Measurements from ENCODE around the gene FAM110D. TPM values are rescaled to one million over a fixed set of nuclear protein-coding genes. Genes with fewer than 3 reads are reported as not detected.

FAM110D gene
- total and polyA plus RNA-seq, 5 donors, result 1.9 to 4.2 (median 2.6) TPM

DNA sequence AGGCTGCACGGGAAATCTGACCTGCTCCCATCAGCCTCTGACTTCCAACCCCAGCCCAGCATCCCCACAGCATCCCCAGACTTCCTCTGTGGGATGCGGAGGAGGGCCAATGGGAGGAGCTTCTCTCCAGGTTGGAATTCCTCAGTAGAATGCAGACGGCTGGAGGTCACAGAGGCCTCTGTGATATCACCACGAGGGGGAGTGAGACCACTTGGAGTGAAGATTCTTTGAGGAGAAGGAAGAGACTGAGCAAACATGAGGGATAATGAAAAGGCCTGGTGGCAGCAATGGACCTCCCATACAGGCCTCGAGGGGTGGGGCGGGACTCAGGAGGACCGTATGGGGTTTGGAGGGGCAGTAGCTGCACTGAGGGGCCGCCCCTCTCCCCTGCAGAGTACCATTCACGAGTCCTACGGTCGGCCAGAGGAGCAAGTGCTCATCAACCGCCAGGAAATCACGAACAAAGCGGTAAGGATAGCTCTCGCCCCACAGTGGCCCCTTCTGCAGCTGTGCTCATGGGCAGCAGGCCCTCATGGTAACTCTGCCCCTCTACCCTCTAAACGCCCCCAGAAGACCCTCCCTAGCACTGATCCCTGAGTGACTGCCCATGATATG is 31.6 kb downstream of the FAM110D start, which contains the start of gene CATSPER4:
TSS of gene CATSPER4 (plus strand) at position 230 of the 615 bp plus-strand sequence. CDS start at position 256, 26 bp downstream.
- no peak within 1 kb of the TSS for H3K4me3 ChIP-seq (ENCODE audit: low read length)
- no peaks in the 10 kb centered on the region for H3K9me3 ChIP-seq (ENCODE audit: control insufficient read depth, low read length)
- H3K27me3 ChIP-seq (ENCODE audit: control insufficient read depth, insufficient read depth), result no peaks in the 10 kb centered on the region
- ATAC-seq (no peak), DNase-seq (no peak)
- no peaks in the 10 kb centered on the region for H3K4me1 ChIP-seq (ENCODE audit: control insufficient read depth, insufficient read depth, low read length)
- intact Hi-C loops (cut with DNase I), result no loop called here
- H3K27ac ChIP-seq (ENCODE audit: low read length), result no peak within 1 kb of the TSS
- WGBS, result 42% methylated on average over 16 of the region's 16 CpGs

DNA sequence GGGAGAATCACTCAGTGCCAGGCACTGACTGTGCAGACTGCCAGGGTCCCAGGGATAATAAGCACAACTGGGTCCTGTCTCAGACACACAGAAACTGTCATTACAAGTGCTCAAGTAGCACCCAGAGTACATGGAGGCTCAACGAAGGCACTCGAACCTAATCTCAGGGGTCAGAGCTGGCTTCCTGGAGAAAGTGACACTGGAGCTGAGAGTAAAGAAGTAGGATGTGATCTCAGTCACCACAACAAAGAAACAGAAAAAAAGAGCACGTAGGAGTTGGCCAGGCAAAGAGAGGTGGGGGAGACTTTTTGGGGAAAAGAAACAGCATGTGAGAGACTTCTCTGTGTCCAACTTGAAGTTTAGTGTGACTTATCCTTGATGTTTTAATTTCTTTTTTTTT is 32.9 kb downstream of the FAM110D start:
- 16% methylated on average over 3 of the region's 3 CpGs for WGBS
- Histone ChIP-seq H3K27ac (ENCODE audit: low read length) (no peak overlapping the region), H3K27me3 (ENCODE audit: control insufficient read depth, insufficient read depth) (no peaks in the 10 kb centered on the region), H3K4me1 (ENCODE audit: control insufficient read depth, insufficient read depth, low read length) (no peaks in the 10 kb centered on the region), H3K9me3 (ENCODE audit: control insufficient read depth, low read length) (no peaks in the 10 kb centered on the region), H3K4me3 (ENCODE audit: low read length) (no peak overlapping the region)
- no peak for ATAC-seq
- intact Hi-C loops (cut with DNase I), result no loop called here
- DNase-seq, result no peak

DNA sequence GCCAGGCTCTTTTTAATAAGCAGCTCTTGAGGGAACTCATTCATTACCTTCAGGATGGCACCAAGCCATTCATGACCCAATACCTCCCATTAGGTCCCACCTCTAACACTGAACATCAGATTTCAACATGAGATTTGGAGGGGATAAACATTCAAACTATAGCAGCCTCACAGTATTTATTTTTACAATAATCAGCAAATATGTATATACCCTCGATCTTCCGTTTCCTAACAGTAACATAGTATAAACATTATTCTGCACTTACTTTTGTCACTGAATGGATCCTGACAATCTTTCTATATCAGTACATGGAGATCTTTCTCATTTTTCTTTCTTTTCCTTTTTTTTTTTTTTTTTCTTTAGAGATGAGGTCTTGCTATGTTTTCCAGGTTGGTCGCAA is 36.9 kb downstream of the FAM110D start:
- Histone ChIP-seq H3K27ac (ENCODE audit: low read length) (no peak overlapping the region), H3K4me1 (ENCODE audit: control insufficient read depth, insufficient read depth, low read length) (no peaks in the 10 kb centered on the region), H3K4me3 (ENCODE audit: low read length) (no peak overlapping the region), H3K27me3 (ENCODE audit: control insufficient read depth, insufficient read depth) (no peaks in the 10 kb centered on the region), H3K9me3 (ENCODE audit: control insufficient read depth, low read length) (no peaks in the 10 kb centered on the region)
- 58% methylated on average over 3 of the region's 3 CpGs for WGBS
- intact Hi-C loops (cut with DNase I), result no loop called here
- DNase-seq (no peak), ATAC-seq (no peak)

DNA sequence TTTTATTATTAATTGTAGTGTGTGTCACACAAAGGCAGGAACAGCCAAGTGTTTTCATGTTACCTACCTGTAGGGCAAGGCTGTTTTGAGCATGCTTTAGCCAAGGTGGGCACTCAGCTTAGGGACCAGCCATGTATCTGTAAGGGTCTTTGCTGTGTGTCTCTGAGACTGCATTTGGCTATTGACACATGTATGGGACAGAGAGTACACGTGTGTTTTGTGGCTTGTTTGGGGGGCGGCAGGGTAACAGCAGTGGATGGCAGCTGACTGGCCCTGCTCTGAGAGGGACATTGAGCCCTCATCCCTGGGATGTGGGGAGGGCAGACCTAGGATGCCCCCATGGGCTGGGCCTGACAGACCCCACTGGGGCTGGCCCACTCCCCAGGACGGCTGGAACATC is 38.4 kb downstream of the FAM110D start:
- no peak overlapping the region for H3K27ac ChIP-seq (ENCODE audit: low read length)
- ATAC-seq, result no peak
- intact Hi-C loops (cut with DNase I), result no loop called here
- no peaks in the 10 kb centered on the region for H3K9me3 ChIP-seq (ENCODE audit: control insufficient read depth, low read length)
- H3K4me3 ChIP-seq (ENCODE audit: low read length), result no peak overlapping the region
- peaks cover 3% of the 10 kb centered on the region for H3K4me1 ChIP-seq (ENCODE audit: control insufficient read depth, insufficient read depth, low read length)
- 91% methylated on average over 3 of the region's 3 CpGs for WGBS
- no peaks in the 10 kb centered on the region for H3K27me3 ChIP-seq (ENCODE audit: control insufficient read depth, insufficient read depth)
- DNase-seq, result no peak

DNA sequence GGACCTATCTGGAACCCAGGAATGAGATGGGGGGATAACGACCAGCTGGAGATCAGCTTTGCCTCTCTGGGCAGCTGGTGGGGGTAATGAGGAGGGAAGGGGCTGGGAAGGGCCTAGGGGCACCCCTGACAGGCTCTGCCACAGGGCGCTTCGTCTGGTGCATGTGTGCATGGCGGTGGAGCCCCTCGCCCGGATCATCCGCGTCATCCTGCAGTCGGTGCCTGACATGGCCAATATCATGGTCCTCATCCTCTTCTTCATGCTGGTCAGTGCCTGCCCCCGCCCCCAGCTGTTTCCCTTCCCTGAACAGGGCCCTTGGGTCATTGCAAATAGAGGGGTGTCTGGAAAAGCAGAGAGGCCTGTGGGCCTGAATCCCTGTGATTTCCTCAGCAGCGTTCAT is 38.9 kb downstream of the FAM110D start:
- Histone ChIP-seq H3K9me3 (ENCODE audit: control insufficient read depth, low read length) (no peaks in the 10 kb centered on the region), H3K27me3 (ENCODE audit: control insufficient read depth, insufficient read depth) (no peaks in the 10 kb centered on the region), H3K4me1 (ENCODE audit: control insufficient read depth, insufficient read depth, low read length) (peaks cover 3% of the 10 kb centered on the region), H3K4me3 (ENCODE audit: low read length) (no peak overlapping the region), H3K27ac (ENCODE audit: low read length) (no peak overlapping the region)
- no peak for DNase-seq
- ATAC-seq, result no peak
- WGBS, result 86% methylated on average over 11 of the region's 11 CpGs
- intact Hi-C loops (cut with DNase I), result no loop called here

DNA sequence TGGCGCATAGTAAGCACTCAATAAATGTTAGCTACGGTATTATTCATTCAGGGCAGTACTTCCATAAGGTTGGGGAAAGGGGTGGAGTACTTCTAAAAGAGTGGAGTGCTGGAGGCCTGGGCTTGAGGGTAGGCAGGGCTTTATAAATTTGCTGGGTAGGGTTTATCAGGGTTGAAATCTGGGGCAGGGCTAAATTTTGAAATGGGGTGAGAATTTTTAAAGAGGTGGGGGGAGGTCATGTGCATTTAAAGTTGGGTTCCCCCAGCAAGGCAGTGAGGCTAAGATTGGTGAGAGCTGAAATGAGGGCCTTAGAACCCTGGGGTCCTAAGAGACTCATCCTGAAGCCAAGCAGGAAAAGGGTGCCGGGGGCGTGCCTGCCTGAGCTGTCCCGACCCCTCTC is 41.5 kb downstream of the FAM110D start:
- WGBS, result 74% methylated on average over 5 of the region's 5 CpGs
- DNase-seq (no peak), ATAC-seq (no peak)
- H3K4me3 ChIP-seq (ENCODE audit: low read length), result no peak overlapping the region
- H3K9me3 ChIP-seq (ENCODE audit: control insufficient read depth, low read length), result no peaks in the 10 kb centered on the region
- H3K27ac ChIP-seq (ENCODE audit: low read length), result no peak overlapping the region
- H3K4me1 ChIP-seq (ENCODE audit: control insufficient read depth, insufficient read depth, low read length), result peaks cover 3% of the 10 kb centered on the region
- intact Hi-C loops (cut with DNase I), result no loop called here
- H3K27me3 ChIP-seq (ENCODE audit: control insufficient read depth, insufficient read depth), result no peaks in the 10 kb centered on the region

DNA sequence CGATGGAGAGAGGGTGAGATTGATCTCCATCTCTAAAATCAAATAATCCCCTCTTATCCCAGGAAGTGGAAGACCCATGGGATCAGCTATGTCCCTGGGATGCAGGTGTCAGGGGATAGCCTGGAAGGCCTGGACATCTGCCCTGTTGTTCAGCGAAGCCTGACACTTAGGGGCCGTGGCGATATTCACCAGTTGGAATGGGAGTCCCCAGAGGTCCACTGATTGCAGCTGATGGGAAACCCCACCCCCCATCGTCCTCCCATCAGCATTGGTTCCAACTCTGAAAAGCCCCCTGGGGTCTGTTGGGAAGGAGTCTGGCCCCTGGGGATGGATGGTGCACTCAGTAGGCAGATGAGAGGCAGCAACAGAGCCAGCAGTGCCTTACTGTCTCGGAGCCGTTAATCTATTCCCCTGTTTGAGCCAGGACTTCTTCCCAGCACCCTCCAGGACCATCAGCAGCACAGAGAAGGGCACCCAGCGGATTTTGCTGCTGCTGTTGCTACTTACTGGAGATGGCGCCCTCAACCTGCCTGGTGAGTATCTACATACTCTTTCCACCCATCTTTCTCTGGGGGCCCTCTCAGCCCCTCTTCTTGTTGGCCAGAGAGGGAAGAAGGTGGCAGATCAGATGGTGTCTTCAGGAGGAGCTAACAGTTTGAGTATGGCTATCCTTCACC is 44.9 kb downstream of the FAM110D start:
- no peaks in the 10 kb centered on the region for H3K9me3 ChIP-seq (ENCODE audit: control insufficient read depth, low read length)
- no peaks in the 10 kb centered on the region for H3K27me3 ChIP-seq (ENCODE audit: control insufficient read depth, insufficient read depth)
- DNase-seq (no peak), ATAC-seq (no peak)
- H3K27ac ChIP-seq (ENCODE audit: low read length), result no peak overlapping the region
- peaks cover 3% of the 10 kb centered on the region for H3K4me1 ChIP-seq (ENCODE audit: control insufficient read depth, insufficient read depth, low read length)
- intact Hi-C loops (cut with DNase I), result no loop called here
- no peak overlapping the region for H3K4me3 ChIP-seq (ENCODE audit: low read length)
- WGBS, result 75% methylated on average over 9 of the region's 9 CpGs

DNA sequence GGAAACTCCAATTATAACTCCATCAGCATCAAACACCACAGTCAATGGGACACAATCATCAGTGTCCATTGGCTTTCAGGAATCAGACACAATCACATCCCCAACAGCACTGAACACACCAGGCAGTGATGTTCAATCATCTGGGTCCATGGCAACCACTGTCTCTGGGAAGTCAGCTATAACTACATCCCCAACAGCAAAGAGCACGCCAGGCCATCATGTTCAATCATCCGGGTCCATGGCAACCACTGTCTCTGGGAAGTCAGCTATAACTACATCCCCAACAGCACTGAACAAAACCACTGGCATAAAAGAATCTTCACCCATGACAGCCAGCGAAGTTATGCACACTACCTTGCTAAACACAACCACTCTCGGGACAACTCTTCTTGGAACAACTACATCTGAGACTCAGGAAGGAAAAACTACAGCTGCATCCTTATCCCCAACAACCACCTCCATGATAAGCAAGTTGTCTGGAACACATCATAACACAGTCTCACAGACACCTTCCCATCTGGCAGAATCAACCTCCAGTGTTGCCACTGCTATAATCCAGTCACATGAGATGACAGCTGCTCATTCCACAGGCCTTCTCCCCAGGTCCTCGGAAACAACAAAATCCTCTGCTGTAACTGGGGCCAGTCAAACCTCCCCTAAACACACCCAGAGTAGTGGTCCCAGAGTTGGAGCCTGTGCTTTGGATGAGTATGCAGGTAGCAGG is 51.4 kb downstream of the FAM110D start:
- Histone ChIP-seq H3K27ac (ENCODE audit: low read length) (no peak overlapping the region), H3K4me3 (ENCODE audit: low read length) (no peak overlapping the region), H3K9me3 (ENCODE audit: control insufficient read depth, low read length) (no peaks in the 10 kb centered on the region), H3K27me3 (ENCODE audit: control insufficient read depth, insufficient read depth) (no peaks in the 10 kb centered on the region), H3K4me1 (ENCODE audit: control insufficient read depth, insufficient read depth, low read length) (no peaks in the 10 kb centered on the region)
- intact Hi-C loops (cut with DNase I), result no loop called here
- DNase-seq, result no peak
- WGBS, result 50% methylated on average over 5 of the region's 5 CpGs
- ATAC-seq, result peak; percentile 26 to 29

DNA sequence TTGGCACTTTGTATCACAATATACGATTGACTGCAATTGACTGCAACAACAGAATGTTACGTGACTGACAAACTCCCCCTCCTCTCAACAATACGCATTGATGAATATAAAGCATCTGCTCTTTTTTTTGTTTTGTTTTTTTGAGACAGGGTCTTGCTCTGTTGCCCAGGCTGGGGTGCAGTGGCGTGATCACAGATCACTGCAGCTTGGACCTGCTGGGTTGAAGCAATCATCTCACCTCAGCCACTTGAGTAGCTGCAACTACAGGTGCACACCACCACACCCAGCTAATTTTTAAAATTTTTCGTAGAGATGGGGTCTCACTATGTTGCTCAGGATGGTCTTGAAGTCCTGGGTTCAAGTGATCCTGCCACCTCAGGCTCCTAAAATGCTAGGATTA is 53.8 kb downstream of the FAM110D start:
- Histone ChIP-seq H3K4me1 (ENCODE audit: control insufficient read depth, insufficient read depth, low read length) (no peaks in the 10 kb centered on the region), H3K27ac (ENCODE audit: low read length) (no peak overlapping the region), H3K9me3 (ENCODE audit: control insufficient read depth, low read length) (no peaks in the 10 kb centered on the region), H3K4me3 (ENCODE audit: low read length) (no peak overlapping the region), H3K27me3 (ENCODE audit: control insufficient read depth, insufficient read depth) (no peaks in the 10 kb centered on the region)
- intact Hi-C loops (cut with DNase I), result no loop called here
- WGBS, result 85% methylated on average over 5 of the region's 5 CpGs
- no peak for ATAC-seq
- no peak for DNase-seq

DNA sequence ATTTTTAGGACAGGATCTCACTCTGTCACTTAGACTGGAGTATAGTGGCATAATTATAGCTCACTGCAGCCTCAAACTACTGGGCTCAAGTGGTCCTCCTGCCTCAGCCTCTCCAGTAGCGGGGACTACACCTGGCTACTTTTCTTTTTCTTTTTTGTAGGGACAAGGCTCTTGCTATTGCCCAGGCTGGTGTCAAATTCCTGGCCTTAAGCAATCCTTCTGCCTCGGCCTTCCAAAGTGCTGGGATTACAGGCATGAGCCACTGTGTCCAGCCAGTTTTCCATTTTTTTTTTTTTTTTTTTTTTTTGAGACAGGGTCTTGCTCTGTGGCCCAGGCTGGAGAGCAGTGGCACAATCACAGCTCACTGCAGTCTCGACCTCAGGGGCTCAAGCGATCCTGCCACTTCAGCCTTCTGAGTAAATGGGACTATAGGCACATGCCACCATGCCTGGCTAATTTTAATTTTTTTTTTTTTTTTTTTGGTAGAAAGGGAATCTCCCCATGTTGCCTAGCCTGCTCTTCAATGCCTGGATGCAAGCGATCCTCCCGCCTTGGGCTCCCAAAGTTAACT is 54.5 kb downstream of the FAM110D start:
- intact Hi-C loops (cut with DNase I), result no loop called here
- ATAC-seq, result no peak
- H3K4me1 ChIP-seq (ENCODE audit: control insufficient read depth, insufficient read depth, low read length), result no peaks in the 10 kb centered on the region
- H3K27ac ChIP-seq (ENCODE audit: low read length), result no peak overlapping the region
- no peak for DNase-seq
- H3K27me3 ChIP-seq (ENCODE audit: control insufficient read depth, insufficient read depth), result no peaks in the 10 kb centered on the region
- WGBS, result 88% methylated on average over 6 of the region's 6 CpGs
- no peak overlapping the region for H3K4me3 ChIP-seq (ENCODE audit: low read length)
- H3K9me3 ChIP-seq (ENCODE audit: control insufficient read depth, low read length), result no peaks in the 10 kb centered on the region

Data from right cardiac atrium (tissue), 5 donors.